HL-60 (cell line): ENCODE data around the gene FN3K.

Source experiments
- DNase-seq, 2 experiments: peaks; one replicate each; pipeline ENCODE4 v3.0.0-alpha.2; 2010 to 2020; ENCODE audit warnings: low read depth in 1 of 2, low spot score in 1 of 2
- H3K27ac ChIP-seq: fragments of 250-450 bp; sonication (Bioruptor Pico); replicated peaks from 2 replicates; pipeline ENCODE4 v1.5.1; 2020; ENCODE audit warnings: mild to moderate bottlenecking, moderate library complexity
- H3K27me3 ChIP-seq: fragments of 250-450 bp; sonication (Bioruptor Pico); 2 replicates; pipeline ENCODE4 v1.5.1; 2021; ENCODE audit warnings: mild to moderate bottlenecking, moderate library complexity; ENCODE audit not compliant: insufficient read depth, poor library complexity, severe bottlenecking
- H3K4me3 ChIP-seq: replicated peaks from 2 replicates; pipeline ENCODE4 v1.5.1; 2011; ENCODE audit warnings: mild to moderate bottlenecking, control low read depth, low read length; ENCODE audit not compliant: insufficient read depth
- GABPA ChIP-seq: IDR thresholded peaks from 2 replicates; pipeline ENCODE4 v1.6.1; 2012; ENCODE audit warnings: low read depth
- POLR2AphosphoS5 ChIP-seq: IDR thresholded peaks from 2 replicates; pipeline ENCODE4 v1.6.1; 2012; ENCODE audit warnings: low read depth
- REST ChIP-seq: IDR thresholded peaks from 2 replicates; pipeline ENCODE4 v1.6.1; 2012; ENCODE audit warnings: low read depth; ENCODE audit not compliant: insufficient replicate concordance
- SPI1 ChIP-seq: IDR thresholded peaks from 2 replicates; pipeline ENCODE4 v1.6.1; 2012; ENCODE audit warnings: low read depth, mild to moderate bottlenecking, borderline replicate concordance
- TF ChIP-seq, protein P1 (sequence below): IDR thresholded peaks from one replicate; pipeline ENCODE4 v1.5.1; 2011; ENCODE audit warnings: low read length, control low read depth, inconsistent platforms; ENCODE audit not compliant: insufficient read depth

The FN3K gene

GRCh38 chr17:82787081-82787848 is 51.9 kb downstream of the FN3K start:
- no peaks in the 10 kb centered on the region for H3K27me3 ChIP-seq
- H3K4me3 ChIP-seq, result no peak overlapping the region
- no peak for DNase-seq
- TF ChIP-seq POLR2AphosphoS5 (no peak), REST (no peak), GABPA (no peak), SPI1 (no peak)
- TF ChIP-seq, protein P1, sequence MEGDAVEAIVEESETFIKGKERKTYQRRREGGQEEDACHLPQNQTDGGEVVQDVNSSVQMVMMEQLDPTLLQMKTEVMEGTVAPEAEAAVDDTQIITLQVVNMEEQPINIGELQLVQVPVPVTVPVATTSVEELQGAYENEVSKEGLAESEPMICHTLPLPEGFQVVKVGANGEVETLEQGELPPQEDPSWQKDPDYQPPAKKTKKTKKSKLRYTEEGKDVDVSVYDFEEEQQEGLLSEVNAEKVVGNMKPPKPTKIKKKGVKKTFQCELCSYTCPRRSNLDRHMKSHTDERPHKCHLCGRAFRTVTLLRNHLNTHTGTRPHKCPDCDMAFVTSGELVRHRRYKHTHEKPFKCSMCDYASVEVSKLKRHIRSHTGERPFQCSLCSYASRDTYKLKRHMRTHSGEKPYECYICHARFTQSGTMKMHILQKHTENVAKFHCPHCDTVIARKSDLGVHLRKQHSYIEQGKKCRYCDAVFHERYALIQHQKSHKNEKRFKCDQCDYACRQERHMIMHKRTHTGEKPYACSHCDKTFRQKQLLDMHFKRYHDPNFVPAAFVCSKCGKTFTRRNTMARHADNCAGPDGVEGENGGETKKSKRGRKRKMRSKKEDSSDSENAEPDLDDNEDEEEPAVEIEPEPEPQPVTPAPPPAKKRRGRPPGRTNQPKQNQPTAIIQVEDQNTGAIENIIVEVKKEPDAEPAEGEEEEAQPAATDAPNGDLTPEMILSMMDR, result no peak
- no peak overlapping the region for H3K27ac ChIP-seq

DNA sequence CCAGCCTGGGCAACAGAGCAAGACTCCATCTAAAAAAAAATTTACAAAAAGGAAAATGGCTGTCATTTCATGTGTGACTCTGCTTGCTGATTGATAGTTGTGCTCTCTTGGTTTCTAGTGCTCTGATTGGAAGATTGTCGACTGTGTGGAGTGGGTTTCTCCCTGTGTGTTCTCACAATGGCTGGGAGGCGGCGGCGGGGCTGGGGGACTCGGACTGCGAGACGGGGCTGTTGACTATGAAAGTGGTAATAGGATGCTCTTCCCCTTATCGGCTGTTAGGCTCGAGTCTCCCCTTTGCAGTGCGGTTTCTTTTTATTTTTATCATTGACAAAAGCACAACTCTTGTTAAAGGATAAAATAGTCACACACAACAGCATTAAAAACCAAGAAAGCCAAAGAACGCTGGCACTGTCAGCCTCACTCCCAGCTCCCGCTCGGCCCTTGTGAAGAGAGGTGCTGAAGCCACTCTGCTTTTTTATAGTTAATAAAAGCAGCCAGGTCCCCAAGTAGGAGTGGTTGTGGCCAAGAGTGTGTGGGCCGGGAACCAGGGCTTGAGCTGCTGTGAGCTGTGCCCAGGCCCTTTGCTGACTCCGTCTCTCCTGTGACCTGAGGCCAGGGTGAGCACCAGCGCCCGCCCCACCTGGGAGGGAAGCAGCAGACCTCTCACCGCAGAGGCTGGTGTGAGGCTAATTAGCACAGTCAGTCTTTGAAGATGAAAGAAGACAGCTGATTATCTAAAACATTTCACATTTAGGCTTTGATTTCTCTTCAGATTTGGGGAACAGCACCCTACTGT is 53.0 kb downstream of the FN3K start:
- DNase-seq, result no peak
- TF ChIP-seq GABPA, result no peak
- TF ChIP-seq SPI1, result no peak
- TF ChIP-seq, protein P1, result no peak
- no peak for TF ChIP-seq REST
- TF ChIP-seq POLR2AphosphoS5, result no peak
- Histone ChIP-seq H3K27ac (no peak overlapping the region), H3K4me3 (no peak overlapping the region), H3K27me3 (no peaks in the 10 kb centered on the region)

DNA sequence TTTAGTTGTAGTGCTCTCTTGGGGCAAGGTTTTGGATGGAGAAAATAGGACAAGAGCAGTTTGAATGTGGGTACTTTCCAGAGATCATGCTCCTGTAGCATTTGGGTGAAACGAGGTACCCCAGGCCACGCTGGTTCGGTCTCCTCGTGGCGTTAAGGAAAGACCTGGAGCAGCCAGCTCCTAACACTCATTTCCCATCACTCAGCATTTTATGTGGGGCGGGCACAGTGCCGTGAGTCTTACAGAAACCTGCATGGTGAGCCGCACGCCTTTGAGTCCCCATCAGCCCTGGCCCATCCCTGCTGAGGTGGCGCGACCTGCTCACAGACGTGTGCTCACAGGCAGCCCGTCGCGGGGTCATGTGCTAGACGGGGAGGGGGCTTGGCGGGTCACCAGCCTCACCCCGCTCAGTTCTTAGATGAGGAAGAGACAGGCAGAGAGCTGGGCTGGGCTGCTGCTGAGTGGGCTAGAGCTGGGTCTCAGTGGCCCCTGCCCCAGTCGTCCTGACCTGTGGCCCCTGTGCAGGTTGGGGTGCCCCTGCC is 53.7 kb downstream of the FN3K start:
- H3K27ac ChIP-seq, result no peak overlapping the region
- TF ChIP-seq POLR2AphosphoS5, result no peak
- TF ChIP-seq, protein P1, result no peak
- DNase-seq, result no peak
- no peak overlapping the region for H3K4me3 ChIP-seq
- H3K27me3 ChIP-seq, result no peaks in the 10 kb centered on the region
